GM18909 (cell line): Measurements from ENCODE around the gene NEK10.
"Not testable (repeated sequence)": the region's sequence is repeated elsewhere in the genome, so short reads cannot be mapped to it uniquely, and the experiment has no call there.

Experiments
- ATAC-seq: cut with Tn5 transposase; IDR thresholded peaks from one replicate; pipeline ENCODE4 v1.9.1; 2021; ENCODE audit warnings: mild to moderate bottlenecking; ENCODE audit not compliant: unreplicated experiment, poor library complexity

NEK10 gene

DNA sequence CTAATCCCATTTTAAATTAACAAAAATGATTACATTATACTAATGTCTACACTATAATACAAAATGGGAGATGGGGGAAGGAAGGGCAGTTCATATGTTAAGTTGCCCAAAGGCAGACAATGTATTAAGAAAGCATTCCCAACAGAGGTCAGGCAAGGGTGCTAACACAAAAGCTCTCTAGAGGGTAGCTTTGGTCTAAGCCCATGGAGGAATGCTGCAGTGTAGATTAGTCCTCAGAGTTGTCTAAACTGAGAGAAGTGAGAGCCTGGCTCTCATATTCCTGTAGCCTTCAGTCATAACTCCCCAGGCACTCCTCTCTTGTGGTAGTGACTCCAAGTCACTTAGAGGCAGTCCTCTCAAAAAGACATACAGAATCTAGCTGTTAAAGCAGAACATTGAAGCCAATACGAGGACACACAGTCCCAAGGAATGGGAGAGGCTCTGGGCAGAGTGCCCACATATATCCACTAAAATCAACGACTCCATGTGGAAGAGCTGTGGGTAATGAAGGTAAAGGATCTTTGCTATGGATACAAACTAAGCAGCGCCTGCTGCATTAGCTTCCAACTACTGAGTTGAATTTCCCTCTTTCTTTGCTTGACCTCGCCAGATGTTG is 14.5 kb downstream of the NEK10 start:
- no peak for ATAC-seq

DNA sequence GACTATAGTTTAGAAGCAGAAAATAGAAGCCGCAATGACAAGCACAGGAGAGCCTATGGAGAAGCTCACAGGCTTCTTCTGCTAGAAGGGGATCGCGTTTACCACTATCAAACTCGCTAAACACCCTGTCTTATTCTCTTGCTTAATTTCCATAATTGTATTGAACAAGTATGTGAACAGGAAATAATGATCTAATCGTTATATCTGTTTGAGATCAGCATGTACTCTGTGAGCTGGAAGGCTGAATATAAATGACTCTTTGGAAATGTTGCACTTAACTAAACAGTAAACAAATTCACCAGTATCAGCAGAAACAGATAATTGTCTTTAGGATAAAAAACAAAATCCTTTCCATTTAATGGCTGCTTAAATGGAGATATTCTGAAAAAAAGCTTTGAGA is 15.0 kb downstream of the NEK10 start:
- ATAC-seq, result no peak

DNA sequence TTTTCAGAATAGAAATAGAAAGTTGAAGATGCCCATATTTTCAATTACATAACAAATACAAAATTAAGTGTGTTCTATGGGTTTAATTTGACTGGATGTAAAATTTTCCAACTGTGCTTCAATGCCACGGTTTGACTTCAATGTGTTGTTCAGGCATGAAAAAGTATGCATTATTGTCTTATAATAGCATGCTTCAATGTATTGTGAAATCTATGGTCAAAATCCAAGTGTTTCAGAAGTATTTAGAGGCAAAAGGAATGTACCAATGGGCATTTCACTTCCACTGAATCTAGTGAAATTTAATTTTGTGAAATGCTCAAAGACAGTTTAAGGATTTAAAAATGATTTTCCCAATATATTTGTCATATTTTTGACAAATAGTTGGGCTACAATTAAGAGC is 16.0 kb downstream of the NEK10 start:
- no peak for ATAC-seq

DNA sequence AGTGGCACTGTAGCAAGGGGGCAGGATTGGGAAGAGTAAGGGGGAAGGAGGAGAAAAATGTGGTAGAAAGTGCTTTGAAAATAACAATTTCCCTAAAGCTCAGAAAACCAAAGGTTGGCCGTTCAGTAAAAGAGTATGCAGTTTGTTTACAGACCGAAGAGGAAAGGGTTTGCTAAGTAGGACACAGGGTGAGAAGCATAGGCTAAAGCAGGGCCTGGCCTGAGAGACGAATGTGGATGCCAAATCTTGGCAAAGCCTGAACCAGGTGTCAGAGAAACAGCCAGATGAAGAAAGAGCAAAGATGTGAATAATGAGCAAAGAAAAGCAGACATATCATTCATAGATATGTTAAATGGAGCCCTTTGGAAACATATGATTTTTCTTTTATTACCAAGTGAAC is 17.1 kb downstream of the NEK10 start:
- ATAC-seq, result no peak

DNA sequence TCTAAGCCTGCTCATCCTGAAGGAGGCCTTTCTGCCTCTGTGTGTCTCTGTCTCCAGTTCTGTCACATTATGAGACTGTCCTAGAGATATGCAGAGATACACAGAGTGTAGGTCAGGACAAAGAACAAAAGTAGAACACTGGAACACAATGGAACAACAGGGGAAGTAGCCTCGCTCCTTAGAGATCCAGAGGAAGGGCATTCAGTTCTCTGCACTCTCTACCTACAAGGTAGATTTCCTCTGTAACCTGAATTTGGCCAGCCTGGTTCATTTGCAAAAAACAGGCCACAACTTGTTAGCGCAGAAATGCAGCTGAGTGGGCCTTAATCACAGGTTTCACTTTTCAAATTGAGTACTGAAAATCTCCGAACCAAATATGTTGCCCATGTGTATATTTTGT is 19.4 kb downstream of the NEK10 start:
- ATAC-seq, result peak; percentile 80

DNA sequence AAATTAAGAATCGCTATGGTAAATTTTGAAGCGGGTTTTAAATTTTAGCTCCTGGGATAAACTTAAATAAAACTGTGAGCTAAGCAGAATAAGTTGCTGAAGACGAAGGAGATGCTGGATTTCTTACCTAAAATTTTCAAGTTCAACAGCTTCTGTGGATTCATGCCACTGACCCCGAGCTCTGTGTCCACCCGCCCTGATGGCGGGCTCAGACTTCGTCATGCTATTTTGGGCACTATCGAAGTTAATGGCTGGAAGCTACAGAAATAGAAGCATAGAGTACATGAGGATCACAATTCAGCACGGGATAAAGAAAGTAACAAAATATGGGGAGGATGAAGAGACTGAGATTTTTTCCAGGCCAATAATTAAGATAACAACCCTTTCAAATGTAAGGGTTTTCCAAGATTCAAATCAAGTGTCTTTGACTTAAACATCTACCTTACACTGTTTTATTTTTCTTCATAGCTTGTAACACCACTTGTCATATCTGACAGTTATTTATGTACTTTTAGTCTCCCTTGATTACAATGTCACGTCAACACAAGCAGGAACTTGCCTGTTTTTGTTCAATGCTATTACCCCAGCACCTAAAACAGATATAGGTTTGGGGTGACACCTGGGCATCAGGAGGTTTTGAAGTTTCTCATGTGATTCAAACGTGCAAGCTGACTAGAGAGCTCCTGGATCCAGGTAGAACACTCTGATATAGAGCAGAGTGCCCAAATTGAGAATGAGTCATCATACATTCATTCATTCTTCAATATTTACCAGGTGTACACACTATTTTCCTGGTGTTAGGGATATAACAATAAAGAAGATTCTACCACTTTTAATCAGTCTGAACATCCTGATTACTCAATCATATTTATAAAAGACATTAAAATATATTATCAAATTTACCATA is 23.0 kb downstream of the NEK10 start:
- ATAC-seq, result no peak

DNA sequence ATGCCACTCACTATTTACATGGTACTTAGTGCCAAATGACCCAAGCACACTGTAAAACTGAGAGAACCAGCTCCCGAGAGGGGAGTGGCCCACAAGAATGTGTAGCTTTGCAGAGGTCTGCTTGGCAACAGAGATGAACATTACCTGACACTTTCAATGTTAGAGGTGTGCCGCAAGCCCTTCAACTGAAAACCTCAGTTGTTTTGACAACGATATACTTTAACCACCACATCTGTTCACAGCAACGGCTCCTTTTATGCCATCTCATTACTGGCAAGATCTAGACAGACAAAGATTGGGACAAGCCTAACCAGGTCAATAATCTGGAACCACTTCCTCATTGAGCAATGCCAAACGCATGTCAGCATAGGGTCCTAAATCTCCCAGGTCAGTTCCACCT is 23.7 kb downstream of the NEK10 start:
- no peak for ATAC-seq

DNA sequence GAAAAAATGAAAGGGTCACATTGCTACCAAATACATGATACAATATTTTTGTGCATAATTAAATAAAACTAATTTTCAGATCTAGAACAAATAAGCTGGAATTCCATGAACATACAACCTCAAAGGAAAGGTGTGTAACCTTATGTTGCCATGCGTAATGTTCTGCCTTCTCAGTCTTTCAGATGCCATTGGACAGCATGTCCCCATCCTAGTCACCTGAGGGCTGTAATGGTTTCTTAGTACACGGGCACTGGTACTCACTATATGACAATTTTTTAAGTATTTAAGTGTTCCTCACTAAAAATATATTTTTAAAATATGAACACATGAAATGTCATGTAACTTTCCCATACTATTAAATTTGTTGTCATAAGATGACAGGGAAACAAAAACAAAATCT is 24.1 kb downstream of the NEK10 start:
- no peak for ATAC-seq

DNA sequence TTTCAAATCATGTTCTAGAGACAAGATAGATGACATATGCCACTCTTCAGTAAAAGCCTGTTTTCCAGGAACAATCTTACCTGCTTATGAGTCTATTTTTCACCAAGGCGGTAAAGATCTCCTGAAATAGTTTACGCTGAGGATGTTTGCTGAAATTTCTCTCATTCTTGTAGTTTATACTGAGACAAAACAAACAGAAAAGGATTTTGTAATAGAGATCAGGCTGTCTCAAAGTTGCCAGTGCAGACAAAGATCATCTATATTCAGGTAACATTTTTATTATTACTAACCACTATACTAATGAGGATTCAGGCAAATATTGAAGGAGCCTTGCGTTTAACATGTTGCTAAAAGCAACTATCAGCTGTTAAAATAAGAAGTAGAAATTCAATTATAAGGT is 25.0 kb downstream of the NEK10 start:
- no peak for ATAC-seq

DNA sequence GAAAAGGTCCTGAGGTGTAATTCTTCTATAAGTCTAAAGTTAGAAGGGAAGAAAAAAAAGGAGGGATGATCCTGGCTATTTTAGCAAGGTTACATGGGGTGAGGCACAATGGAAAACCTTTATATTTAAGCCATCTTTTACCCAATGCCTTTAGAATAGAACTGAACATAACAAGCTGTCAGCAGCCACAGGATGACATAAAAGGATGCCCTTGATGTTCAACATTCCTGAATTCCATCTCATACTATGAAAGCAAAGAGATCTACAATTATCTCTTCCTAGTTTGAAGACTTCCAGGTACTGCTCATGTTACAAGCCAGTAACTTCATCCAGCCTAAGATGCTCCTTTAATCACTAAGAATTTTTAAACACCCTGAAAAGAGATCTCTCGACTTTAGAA is 26.9 kb downstream of the NEK10 start:
- no peak for ATAC-seq

DNA sequence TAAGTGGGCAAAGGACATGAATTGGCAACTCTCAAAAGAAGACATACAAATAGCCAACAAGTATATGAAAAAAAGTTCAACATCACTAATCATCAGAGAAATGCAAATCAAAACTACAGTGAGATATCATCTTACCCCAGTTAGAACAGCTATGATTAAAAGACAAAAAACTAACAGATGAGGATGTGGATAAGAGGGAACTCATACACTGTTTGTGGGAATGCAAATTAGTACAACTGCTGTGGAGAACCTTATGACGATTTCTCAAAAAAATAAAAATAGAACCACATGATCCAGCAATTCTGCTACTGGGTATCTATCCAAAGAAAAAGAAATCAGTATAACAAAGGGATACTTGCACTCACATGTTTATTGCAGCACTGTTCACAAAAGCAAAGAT is 28.6 kb downstream of the NEK10 start:
- peak; percentile 93 for ATAC-seq

DNA sequence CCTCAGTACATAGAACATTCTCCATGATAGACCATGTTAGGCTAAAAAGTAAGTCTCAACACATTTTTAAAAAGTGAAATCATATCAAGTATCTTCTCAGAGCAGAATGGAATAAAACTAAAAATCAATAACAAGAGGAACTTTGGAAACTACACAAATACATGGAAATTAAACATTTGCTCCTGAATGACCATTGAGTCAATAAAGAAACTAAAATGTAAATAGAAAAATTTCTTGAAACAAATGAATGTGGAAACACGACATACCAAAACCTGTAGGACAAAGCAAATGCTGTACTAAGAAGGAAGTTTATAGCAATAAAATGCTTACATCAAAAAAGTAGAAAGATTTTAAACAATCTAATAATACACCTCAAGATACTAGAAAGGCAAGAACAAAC is 33.6 kb downstream of the NEK10 start:
- no peak for ATAC-seq

DNA sequence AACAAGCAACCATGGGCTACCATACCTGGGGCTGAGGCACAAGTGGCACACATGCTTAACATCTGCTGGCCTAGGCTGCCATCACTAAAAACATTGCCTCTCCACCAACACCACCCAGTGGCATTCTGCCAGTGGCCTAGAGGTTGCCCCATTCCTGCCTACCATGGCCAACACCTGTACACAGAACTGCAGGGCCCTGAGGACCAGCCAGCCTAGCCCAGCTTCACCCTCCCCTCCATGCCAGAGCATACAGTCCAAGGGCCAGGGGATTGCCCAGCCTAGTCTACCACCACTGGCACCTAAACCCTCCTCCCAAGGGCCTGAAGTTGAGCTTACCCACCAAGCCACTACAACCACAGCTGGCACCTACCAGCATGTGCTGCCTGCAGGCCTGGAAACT is 35.3 kb downstream of the NEK10 start:
- no peak for ATAC-seq

DNA sequence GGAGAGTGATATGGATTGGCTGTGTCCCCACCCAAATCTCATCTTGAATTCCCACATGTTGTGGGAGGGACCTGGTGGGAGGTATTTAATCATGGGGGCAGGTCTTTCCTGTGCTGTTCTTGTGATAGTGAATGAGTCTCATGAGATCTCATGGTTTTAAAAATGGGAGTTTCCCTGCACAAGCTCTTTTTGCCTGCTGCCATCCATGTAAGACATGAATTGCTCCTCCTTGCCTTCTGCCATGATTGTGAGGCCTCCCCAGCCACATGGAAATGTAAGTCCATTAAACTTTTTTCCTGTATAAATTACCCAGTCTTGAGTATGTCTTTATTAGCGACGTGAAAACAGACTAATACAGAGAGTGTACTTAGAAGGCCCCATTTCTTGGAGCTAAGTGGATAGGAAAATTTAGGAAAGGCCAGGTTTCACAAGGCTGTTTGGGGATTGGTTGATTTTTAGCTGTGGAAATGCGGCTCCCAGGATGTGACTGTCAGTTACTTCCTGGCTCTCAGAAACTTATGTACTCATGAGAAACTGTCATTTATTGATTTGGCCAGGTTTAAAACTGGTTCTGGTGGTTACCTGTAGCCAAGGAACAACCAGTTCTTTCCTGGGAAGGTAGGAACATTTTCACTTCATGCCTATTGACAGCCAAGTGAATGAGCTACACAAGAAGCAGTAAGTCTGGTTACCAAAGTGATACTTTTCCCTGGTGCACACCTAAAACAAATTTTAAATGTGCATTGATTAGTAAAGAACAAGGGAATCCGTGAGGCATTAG is 40.0 kb downstream of the NEK10 start:
- not testable (repeated sequence) for ATAC-seq

DNA sequence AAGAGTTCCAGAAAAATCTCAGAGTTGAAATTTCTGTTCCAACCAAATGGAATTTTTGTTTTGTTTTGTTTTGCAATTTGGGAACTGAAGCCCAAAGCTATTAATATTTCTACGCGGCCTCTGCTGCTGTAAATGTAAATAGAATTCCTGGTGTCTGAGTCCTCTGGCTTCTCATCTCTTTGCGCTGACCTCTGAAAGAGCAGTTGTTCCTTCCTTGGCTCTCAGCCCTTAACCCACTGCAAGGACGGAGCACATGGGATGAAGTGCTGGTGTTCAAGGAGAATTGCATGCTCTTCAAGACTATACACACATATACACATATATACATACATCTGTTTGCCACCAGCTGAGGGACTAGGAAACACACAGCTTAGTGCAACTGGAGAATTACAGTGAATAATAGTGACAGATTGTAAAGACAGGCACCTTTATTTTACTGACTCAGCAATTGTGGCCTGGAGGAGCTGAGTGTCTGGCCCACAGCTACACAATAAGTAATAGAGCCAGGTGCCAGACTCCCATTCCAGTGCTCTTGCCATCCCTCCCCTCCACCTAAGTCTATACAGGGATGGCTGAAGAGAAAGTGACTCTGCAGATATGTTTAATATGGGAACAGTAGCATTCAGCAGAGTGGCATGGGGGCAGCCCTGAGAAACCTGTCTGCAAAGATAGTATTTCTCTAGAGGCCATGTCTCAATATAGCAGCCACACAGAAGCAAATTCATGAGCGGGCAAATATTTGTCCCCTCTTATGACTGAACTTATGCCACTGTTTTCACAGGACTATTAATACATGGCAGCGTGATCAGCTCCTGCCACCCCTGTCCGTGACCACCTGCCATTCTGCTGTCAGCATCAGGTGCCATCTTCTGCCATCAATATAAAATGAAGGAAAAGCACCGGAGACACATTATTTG is 42.3 kb downstream of the NEK10 start:
- no peak for ATAC-seq

DNA sequence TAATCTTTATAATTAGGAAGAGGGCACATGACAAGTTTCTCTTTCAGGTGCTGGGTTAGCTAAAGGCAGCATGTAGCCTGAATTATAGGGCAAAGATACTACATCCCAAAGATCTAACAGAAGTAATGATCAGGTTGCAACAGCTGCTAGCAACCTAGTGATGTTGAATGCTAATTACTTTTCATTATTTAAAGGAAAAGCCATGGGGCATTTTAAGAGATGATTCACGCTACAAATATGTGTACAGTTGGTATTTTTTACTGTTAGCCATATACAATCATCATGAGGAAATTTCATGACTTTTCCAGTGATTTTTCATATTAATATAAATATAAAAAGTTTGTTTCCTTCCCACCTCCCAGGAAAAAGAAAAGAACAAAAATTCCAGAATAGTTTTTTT is 43.0 kb downstream of the NEK10 start:
- ATAC-seq, result no peak

DNA sequence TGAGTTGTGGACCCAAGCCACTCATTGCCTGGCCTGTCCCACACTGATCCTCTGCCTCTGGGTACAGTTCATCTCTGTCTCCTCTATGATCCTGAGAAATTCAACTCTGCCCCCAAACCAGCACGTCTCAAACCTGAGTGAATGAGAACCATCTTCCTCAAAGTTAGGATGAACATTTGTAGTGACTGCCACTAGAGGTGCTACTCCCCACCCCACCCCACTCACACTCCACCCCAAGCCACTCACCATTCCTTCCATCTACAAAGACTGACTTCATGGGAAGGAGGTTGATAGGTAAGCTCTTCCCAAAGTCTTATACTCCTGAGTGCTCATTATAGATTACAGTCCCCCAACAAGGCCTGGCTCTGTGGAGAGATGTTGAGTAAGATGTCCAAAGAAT is 43.8 kb downstream of the NEK10 start:
- ATAC-seq, result peak; percentile 58

DNA sequence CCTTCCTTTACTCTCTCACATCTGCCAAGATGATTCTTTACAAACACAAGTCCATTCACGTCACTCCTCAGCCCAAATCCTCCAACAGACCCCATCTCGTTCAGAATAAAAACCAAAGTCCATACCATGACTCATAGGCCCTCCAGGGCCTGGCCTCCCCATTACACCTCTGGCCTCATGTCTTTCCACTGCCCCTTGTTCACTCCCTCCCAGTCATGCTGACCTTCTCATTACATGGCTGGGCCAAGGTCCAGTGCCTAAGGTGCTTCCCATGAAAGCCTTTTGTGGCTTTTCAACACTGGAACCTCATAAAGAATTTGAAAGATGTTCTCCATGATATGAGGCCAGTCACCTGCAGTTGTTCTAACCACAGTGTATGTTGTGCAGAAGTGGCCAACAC is 44.5 kb downstream of the NEK10 start:
- no peak for ATAC-seq

DNA sequence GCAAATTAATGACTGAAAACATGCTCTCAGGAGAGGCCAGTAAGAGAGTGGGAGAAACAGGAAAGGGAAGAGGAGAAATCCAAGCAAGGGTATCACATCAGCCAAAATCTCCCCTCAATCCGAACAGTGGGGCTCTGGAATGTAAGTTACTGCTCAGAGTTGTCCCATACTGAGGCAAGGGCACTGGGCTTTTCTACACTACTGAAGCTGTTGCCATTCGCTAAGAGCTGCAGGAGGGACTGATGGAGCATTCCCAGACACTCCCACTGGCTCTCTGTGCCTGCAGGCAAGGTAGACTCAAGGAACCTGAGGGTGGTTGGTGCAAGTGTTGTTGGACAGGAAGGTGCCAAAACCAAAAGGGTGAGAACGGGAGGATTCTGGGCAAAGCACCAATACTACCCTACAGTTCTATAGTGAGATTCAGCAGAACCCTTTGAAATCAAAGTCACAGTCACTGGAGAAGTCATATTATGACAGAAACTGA is 46.1 kb downstream of the NEK10 start:
- no peak for ATAC-seq

DNA sequence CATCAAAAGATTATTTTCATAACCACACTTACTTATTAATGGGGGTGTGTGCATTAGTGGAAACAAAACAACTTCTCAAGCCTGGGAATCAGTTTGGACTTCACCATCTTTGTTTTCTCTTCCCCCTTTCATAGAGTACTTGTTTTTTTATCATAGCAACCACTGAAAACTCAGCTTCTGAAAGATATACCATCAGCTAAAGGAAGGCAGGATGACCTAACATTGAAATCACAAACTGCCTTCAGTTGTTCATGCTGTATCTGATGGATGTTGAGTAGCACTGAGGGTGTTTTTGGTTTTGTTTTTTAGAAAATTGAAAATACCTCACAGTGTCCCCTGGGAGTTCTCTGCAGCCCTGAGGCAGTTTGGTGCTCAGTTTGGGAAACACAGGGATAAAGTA is 46.5 kb downstream of the NEK10 start:
- no peak for ATAC-seq
